Mucosa of rectum (tissue), 2 donors: ENCODE results near the gene GMIP.
A peak's percentile ranks its signal among the peaks of the same experiment; 100 is the strongest.

Source experiments
- H3K27ac ChIP-seq, 2 donors: one replicate each; pipeline ENCODE4 v1.7.0; 2013; ENCODE audit warnings: inconsistent platforms in 2 of 2, low read depth in 2 of 2, low read length in 2 of 2
- H3K27me3 ChIP-seq, 2 donors: one replicate each; pipeline ENCODE4 v1.7.0; 2013; ENCODE audit warnings: low read length in 2 of 2; ENCODE audit not compliant: control insufficient read depth in 2 of 2, insufficient read depth in 2 of 2
- H3K36me3 ChIP-seq, 2 donors: one replicate each; pipeline ENCODE4 v1.7.0; 2013; ENCODE audit warnings: low read length in 2 of 2; ENCODE audit not compliant: control insufficient read depth in 2 of 2, insufficient read depth in 2 of 2
- H3K4me1 ChIP-seq, 2 donors: one replicate each; pipeline ENCODE4 v1.7.0; 2013; ENCODE audit warnings: low read length in 2 of 2, mild to moderate bottlenecking in 1 of 2; ENCODE audit not compliant: control insufficient read depth in 2 of 2, insufficient read depth in 2 of 2
- H3K4me3 ChIP-seq, 2 donors: one replicate each; pipeline ENCODE4 v1.7.0; 2013; ENCODE audit warnings: low read length in 2 of 2
- H3K9ac ChIP-seq, 2 donors: one replicate each; pipeline ENCODE4 v1.7.0; 2013; ENCODE audit warnings: low read length in 2 of 2, low read depth in 1 of 2, mild to moderate bottlenecking in 1 of 2
- H3K9me3 ChIP-seq, 2 donors: one replicate each; pipeline ENCODE4 v1.7.0; 2013; ENCODE audit warnings: low read length in 2 of 2; ENCODE audit not compliant: control insufficient read depth in 2 of 2
- donor health status: healthy.
- donor health status: Normal muscosa, but diverticular disease.

Gene GMIP

GRCh38 chr19:19626516-19627472 lies 16.7 kb downstream of the GMIP start:
- Histone ChIP-seq H3K27ac (no peak overlapping the region), H3K4me3 (peak overlapping the region; percentile 76 to 84), H3K4me1 (peaks cover 7 to 8% of the 10 kb centered on the region in 2 donors), H3K27me3 (no peaks in the 10 kb centered on the region), H3K9ac (peak overlapping the region in 1 of 2 donors; percentile 85), H3K9me3 (no peaks in the 10 kb centered on the region), H3K36me3 (peaks cover 4 to 12% of the 10 kb centered on the region in 2 donors)

GRCh38 chr19:19624032-19624570 lies 19.4 kb downstream of the GMIP start:
- H3K4me3 ChIP-seq, result no peak overlapping the region
- H3K27ac ChIP-seq, result no peak overlapping the region
- H3K36me3 ChIP-seq, result peaks cover 4 to 6% of the 10 kb centered on the region in 2 donors
- H3K9ac ChIP-seq, result no peak overlapping the region
- no peaks in the 10 kb centered on the region for H3K27me3 ChIP-seq
- peaks cover 9 to 12% of the 10 kb centered on the region in 2 donors for H3K4me1 ChIP-seq
- H3K9me3 ChIP-seq, result no peaks in the 10 kb centered on the region

DNA sequence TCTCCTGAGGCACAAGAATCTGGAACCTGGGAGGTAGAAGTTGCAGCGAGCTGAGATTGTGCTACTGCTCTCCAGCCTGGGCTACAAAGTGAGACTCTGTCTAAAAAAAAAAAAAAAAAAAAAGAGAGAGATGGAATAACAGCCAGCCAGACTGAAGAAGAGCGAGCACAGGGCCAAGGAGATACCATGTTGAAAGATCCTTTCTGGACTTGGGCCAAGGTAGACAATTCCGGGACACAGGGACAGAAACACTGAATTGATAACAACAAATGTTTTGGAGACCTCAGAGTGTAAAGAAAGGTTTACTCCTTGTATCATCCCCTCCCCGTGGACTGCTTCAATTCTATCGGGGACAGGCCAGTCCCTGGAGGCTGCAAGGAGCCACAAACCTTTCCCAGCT lies 20.1 kb downstream of the GMIP start:
- Histone ChIP-seq H3K36me3 (peaks cover 4 to 6% of the 10 kb centered on the region in 2 donors), H3K9me3 (no peaks in the 10 kb centered on the region), H3K27ac (no peak overlapping the region)

DNA sequence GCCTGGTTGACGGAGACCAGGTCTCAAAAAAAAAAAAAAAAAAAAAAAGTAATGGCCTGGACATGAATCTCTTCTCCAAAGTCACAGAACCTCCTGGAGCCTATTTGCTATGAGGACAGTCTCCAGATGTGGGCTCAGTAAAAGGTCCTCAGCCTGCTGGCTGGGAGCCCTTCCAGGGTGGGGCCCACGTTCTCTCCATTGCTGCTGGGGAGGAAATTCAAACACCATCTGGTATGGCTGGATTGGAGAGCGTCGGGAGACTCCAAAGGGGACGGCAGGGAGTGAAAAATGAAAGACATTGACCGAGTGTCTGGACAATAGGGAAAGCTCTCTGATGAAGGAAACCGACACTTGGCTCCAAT lies 23.6 kb downstream of the GMIP start:
- H3K9ac ChIP-seq, result no peak overlapping the region
- no peaks in the 10 kb centered on the region for H3K9me3 ChIP-seq
- H3K4me3 ChIP-seq, result no peak overlapping the region
- H3K4me1 ChIP-seq, result peaks cover 7 to 12% of the 10 kb centered on the region in 2 donors
- peaks cover 4 to 6% of the 10 kb centered on the region in 2 donors for H3K36me3 ChIP-seq
- no peaks in the 10 kb centered on the region for H3K27me3 ChIP-seq
- H3K27ac ChIP-seq, result no peak overlapping the region

More for the DNA sequence above, 20.1 kb downstream of the GMIP start:
- Histone ChIP-seq H3K27me3 (no peaks in the 10 kb centered on the region), H3K9ac (no peak overlapping the region), H3K4me1 (peaks cover 5 to 16% of the 10 kb centered on the region in 2 donors), H3K4me3 (no peak overlapping the region)

GRCh38 chr19:19619181-19619848 lies 24.1 kb downstream of the GMIP start:
- H3K27ac ChIP-seq, result no peak overlapping the region
- H3K4me3 ChIP-seq, result peak overlapping the region; percentile 64 to 70
- no peaks in the 10 kb centered on the region for H3K27me3 ChIP-seq
- peaks cover 7 to 12% of the 10 kb centered on the region in 2 donors for H3K4me1 ChIP-seq
- no peak overlapping the region for H3K9ac ChIP-seq
- H3K9me3 ChIP-seq, result no peaks in the 10 kb centered on the region
- peaks cover 4 to 5% of the 10 kb centered on the region in 2 donors for H3K36me3 ChIP-seq

- Histone ChIP-seq H3K9ac (peak within 1 kb of the TSS; percentile 32 to 79), H3K27ac (peak within 1 kb of the TSS in 1 of 2 donors; percentile 9), H3K27me3 (no peaks in the 10 kb centered on the region), H3K36me3 (no peaks in the 10 kb centered on the region), H3K4me1 (peaks cover 10 to 17% of the 10 kb centered on the region in 2 donors), H3K4me3 (peak within 1 kb of the TSS; percentile 67 to 70), H3K9me3 (no peaks in the 10 kb centered on the region)
Measured at GRCh38 chr19:19618219-19619051, 25.0 kb downstream of the GMIP start, which contains the start of gene PBX4. TSS of gene PBX4 (minus strand) at chr19:19618687. CDS start at chr19:19618629, 58 bp downstream.

DNA sequence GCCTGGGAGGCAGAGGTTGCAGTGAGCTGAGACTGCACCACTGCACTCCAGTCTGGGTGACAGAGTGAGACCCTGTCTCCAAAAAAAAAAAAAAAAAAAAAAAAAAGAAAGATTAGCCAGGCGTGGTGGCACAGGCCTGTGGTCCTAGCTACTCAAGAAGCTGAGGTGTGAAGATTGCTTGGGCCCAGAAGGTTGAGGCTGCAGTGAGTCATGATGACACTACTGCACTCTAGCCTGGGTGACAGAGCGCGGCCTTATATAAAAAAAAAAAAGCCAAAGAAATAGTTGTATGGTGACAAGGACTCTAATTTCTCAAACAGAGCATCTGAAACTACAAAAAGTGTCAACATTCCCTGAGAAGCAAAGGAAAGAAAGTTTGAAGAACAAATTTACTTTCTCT lies 28.4 kb downstream of the GMIP start:
- no peaks in the 10 kb centered on the region for H3K9me3 ChIP-seq
- H3K4me1 ChIP-seq, result peaks cover 10 to 19% of the 10 kb centered on the region in 2 donors
- H3K9ac ChIP-seq, result no peak overlapping the region
- no peaks in the 10 kb centered on the region for H3K36me3 ChIP-seq
- no peak overlapping the region for H3K4me3 ChIP-seq
- no peak overlapping the region for H3K27ac ChIP-seq
- no peaks in the 10 kb centered on the region for H3K27me3 ChIP-seq

GRCh38 chr19:19613506-19613905 lies 30.0 kb downstream of the GMIP start:
- Histone ChIP-seq H3K27me3 (no peaks in the 10 kb centered on the region), H3K27ac (no peak overlapping the region), H3K4me3 (no peak overlapping the region), H3K9me3 (no peaks in the 10 kb centered on the region), H3K36me3 (no peaks in the 10 kb centered on the region), H3K9ac (no peak overlapping the region), H3K4me1 (peaks cover 7 to 11% of the 10 kb centered on the region in 2 donors)

GRCh38 chr19:19610376-19611202 lies 32.9 kb downstream of the GMIP start:
- peaks cover 12 to 18% of the 10 kb centered on the region in 2 donors for H3K4me1 ChIP-seq

More at GRCh38 chr19:19610376-19611202, 32.9 kb downstream of the GMIP start:
- no peaks in the 10 kb centered on the region for H3K27me3 ChIP-seq
- H3K36me3 ChIP-seq, result no peaks in the 10 kb centered on the region
- no peak overlapping the region for H3K27ac ChIP-seq
- H3K4me3 ChIP-seq, result no peak overlapping the region
- no peak overlapping the region for H3K9ac ChIP-seq
- H3K9me3 ChIP-seq, result no peaks in the 10 kb centered on the region
